HepG2 (cell line): Measurements from ENCODE around the gene DBN1. TPM values are rescaled to one million over a fixed set of nuclear protein-coding genes. Genes with fewer than 3 reads are reported as not detected.

ENCODE experiments used
- ELF3 ChIP-seq: IDR thresholded peaks from 2 replicates; pipeline ENCODE4 v1.6.1; 2016; ENCODE audit warnings: missing genetic modification reagents, missing compliant biosample characterization
- FOXJ3 ChIP-seq: sonication (generic); formaldehyde crosslinking; IDR thresholded peaks from 2 replicates; pipeline ENCODE4 v1.4.0; 2020; ENCODE audit warnings: missing genetic modification reagents, mild to moderate bottlenecking, borderline replicate concordance
- FOXK2 ChIP-seq: fragments of 450-650 bp; IDR thresholded peaks from 2 replicates; pipeline ENCODE4 v1.6.1; 2016
- SIX4 ChIP-seq: sonication (generic); formaldehyde crosslinking; IDR thresholded peaks from 2 replicates; pipeline ENCODE4 v1.4.0; 2020; ENCODE audit warnings: missing genetic modification reagents
- SMARCE1 ChIP-seq: fragments of 450-650 bp; IDR thresholded peaks from 2 replicates; pipeline ENCODE4 v1.6.1; 2017; ENCODE audit warnings: borderline replicate concordance
- TCF7L2 ChIP-seq: IDR thresholded peaks from 2 replicates; pipeline ENCODE4 v1.6.1; 2011; ENCODE audit warnings: mild to moderate bottlenecking, low read depth, low read length, moderate library complexity
- ZNF589 ChIP-seq: sonication (generic); formaldehyde crosslinking; conservative IDR thresholded peaks from 2 replicates; pipeline ENCODE4 v1.8.0; 2022; ENCODE audit warnings: mild to moderate bottlenecking, moderate library complexity, missing genetic modification reagents
- polyA plus RNA-seq, 8 experiments: library from polyadenylated mRNA; depleted of rRNA in 3 of 8; stranded (reverse) in 7 of 8; unstranded in 1 of 8; fragments of >200 nt; fragmentation: Illumina TruSeq in 4 of 8; extraction: Trizol in 4 of 8; gene quantifications; 2 replicates each; pipeline versions ENCODE4 v1.2.1 to v1.2.3, GENCODE V29; 2011 to 2016; ENCODE audit warnings: low read depth in 4 of 8, missing spikeins in 1 of 8, mixed read lengths in 1 of 8; ENCODE audit not compliant: insufficient read depth in 1 of 8
- total RNA-seq, 5 experiments: library from RNA; depleted of rRNA; stranded (reverse); fragments of >200 nt; fragmentation: Illumina TruSeq; extraction: Trizol; gene quantifications; 2 replicates each; pipeline ENCODE4 v1.2.3, GENCODE V29; 2016; ENCODE audit warnings: low read depth in 1 of 5
- TF ChIP-seq, protein P1 (sequence below): sonication (generic); formaldehyde crosslinking; IDR thresholded peaks from 2 replicates; pipeline ENCODE4 v1.8.0; 2022; ENCODE audit warnings: low read depth, missing genetic modification reagents
- TF ChIP-seq, protein P2 (sequence below): sonication (generic); formaldehyde crosslinking; IDR thresholded peaks from 2 replicates; pipeline ENCODE4 v1.4.0; 2020; ENCODE audit warnings: missing genetic modification reagents
- TF ChIP-seq, protein P3 (sequence below): sonication (generic); formaldehyde crosslinking; IDR thresholded peaks from 2 replicates; pipeline ENCODE4 v1.4.0; 2020; ENCODE audit warnings: missing genetic modification reagents
- TF ChIP-seq, protein P4 (sequence below): sonication (generic); formaldehyde crosslinking; IDR thresholded peaks from 2 replicates; pipeline ENCODE4 v1.5.0; 2020; ENCODE audit warnings: missing genetic modification reagents
- TF ChIP-seq, protein P5 (sequence below): sonication (generic); formaldehyde crosslinking; IDR thresholded peaks from 2 replicates; pipeline ENCODE4 v1.8.1; 2022; ENCODE audit warnings: low read depth, mild to moderate bottlenecking, missing genetic modification reagents

The DBN1 gene
- total and polyA plus RNA-seq, 2 of the 13 experiments (the other 11 are each of a cell fraction or from before 2014, with no cell fraction given) = 27.0 to 37.3 TPM

DNA sequence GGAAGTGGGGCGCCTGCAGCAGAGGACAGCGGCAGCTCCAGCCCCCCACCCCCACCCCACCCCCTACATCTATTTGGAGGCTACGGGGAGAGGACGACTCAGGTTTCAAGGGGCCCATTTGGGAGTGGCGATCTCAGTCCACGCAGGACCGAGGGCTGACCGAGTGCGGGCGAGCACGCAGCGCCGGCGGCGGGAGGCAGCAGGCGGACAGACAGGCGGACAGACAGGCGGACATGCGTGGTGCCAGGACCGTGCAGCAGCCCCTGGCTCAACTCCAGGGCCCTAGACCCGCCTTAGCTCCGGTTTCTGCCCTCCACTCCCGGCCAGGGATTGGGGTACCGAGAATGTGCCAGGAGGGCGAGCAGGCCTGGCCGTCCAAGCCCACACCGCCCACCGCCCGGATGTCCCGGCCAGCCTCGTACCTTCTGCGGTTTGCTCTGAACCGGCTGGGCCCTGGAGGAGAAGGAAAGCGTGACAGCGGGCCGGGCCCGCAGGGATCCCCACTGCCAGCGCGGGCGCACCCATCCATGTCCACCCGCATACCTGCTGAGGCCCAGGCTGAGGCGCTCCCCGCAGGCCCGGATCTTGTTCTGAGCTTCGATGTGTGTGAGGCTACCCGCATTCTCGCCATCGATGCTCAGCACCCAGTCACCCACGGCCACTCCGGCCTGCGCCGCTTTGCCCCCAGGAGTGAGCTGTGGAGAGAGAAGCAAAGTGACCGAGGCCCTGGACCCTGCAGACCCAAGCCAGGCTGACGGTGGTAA, 18.7 kb upstream of the DBN1 start (continued):
- TF ChIP-seq, protein P1, sequence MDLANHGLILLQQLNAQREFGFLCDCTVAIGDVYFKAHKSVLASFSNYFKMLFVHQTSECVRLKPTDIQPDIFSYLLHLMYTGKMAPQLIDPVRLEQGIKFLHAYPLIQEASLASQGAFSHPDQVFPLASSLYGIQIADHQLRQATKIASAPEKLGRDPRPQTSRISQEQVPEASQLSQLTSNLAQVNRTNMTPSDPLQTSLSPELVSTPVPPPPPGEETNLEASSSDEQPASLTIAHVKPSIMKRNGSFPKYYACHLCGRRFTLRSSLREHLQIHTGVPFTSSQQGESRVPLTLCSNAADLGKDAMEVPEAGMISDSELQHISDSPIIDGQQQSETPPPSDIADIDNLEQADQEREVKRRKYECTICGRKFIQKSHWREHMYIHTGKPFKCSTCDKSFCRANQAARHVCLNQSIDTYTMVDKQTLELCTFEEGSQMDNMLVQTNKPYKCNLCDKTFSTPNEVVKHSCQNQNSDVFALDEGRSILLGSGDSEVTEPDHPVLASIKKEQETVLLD (CRISPR knock-in tag) = no peak
- no peak for TF ChIP-seq SIX4 (CRISPR knock-in tag)
- no peak for TF ChIP-seq SMARCE1
- TF ChIP-seq ELF3 = no peak
- no peak for TF ChIP-seq FOXJ3 (CRISPR knock-in tag)
- TF ChIP-seq, protein P2, sequence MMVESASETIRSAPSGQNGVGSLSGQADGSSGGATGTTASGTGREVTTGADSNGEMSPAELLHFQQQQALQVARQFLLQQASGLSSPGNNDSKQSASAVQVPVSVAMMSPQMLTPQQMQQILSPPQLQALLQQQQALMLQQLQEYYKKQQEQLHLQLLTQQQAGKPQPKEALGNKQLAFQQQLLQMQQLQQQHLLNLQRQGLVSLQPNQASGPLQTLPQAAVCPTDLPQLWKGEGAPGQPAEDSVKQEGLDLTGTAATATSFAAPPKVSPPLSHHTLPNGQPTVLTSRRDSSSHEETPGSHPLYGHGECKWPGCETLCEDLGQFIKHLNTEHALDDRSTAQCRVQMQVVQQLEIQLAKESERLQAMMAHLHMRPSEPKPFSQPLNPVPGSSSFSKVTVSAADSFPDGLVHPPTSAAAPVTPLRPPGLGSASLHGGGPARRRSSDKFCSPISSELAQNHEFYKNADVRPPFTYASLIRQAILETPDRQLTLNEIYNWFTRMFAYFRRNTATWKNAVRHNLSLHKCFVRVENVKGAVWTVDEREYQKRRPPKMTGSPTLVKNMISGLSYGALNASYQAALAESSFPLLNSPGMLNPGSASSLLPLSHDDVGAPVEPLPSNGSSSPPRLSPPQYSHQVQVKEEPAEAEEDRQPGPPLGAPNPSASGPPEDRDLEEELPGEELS = no peak
- TF ChIP-seq FOXK2 = no peak
- TF ChIP-seq, protein P3, sequence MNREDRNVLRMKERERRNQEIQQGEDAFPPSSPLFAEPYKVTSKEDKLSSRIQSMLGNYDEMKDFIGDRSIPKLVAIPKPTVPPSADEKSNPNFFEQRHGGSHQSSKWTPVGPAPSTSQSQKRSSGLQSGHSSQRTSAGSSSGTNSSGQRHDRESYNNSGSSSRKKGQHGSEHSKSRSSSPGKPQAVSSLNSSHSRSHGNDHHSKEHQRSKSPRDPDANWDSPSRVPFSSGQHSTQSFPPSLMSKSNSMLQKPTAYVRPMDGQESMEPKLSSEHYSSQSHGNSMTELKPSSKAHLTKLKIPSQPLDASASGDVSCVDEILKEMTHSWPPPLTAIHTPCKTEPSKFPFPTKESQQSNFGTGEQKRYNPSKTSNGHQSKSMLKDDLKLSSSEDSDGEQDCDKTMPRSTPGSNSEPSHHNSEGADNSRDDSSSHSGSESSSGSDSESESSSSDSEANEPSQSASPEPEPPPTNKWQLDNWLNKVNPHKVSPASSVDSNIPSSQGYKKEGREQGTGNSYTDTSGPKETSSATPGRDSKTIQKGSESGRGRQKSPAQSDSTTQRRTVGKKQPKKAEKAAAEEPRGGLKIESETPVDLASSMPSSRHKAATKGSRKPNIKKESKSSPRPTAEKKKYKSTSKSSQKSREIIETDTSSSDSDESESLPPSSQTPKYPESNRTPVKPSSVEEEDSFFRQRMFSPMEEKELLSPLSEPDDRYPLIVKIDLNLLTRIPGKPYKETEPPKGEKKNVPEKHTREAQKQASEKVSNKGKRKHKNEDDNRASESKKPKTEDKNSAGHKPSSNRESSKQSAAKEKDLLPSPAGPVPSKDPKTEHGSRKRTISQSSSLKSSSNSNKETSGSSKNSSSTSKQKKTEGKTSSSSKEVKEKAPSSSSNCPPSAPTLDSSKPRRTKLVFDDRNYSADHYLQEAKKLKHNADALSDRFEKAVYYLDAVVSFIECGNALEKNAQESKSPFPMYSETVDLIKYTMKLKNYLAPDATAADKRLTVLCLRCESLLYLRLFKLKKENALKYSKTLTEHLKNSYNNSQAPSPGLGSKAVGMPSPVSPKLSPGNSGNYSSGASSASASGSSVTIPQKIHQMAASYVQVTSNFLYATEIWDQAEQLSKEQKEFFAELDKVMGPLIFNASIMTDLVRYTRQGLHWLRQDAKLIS = no peak
- TF ChIP-seq ZNF589 (CRISPR knock-in tag) = no peak
- TF ChIP-seq TCF7L2 = no peak
- TF ChIP-seq, protein P4, sequence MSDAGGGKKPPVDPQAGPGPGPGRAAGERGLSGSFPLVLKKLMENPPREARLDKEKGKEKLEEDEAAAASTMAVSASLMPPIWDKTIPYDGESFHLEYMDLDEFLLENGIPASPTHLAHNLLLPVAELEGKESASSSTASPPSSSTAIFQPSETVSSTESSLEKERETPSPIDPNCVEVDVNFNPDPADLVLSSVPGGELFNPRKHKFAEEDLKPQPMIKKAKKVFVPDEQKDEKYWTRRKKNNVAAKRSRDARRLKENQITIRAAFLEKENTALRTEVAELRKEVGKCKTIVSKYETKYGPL (CRISPR knock-in tag) = no peak
- TF ChIP-seq, protein P5, sequence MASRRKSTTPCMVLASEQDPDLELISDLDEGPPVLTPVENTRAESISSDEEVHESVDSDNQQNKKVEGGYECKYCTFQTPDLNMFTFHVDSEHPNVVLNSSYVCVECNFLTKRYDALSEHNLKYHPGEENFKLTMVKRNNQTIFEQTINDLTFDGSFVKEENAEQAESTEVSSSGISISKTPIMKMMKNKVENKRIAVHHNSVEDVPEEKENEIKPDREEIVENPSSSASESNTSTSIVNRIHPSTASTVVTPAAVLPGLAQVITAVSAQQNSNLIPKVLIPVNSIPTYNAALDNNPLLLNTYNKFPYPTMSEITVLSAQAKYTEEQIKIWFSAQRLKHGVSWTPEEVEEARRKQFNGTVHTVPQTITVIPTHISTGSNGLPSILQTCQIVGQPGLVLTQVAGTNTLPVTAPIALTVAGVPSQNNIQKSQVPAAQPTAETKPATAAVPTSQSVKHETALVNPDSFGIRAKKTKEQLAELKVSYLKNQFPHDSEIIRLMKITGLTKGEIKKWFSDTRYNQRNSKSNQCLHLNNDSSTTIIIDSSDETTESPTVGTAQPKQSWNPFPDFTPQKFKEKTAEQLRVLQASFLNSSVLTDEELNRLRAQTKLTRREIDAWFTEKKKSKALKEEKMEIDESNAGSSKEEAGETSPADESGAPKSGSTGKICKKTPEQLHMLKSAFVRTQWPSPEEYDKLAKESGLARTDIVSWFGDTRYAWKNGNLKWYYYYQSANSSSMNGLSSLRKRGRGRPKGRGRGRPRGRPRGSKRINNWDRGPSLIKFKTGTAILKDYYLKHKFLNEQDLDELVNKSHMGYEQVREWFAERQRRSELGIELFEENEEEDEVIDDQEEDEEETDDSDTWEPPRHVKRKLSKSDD (CRISPR knock-in tag) = 0 out of 2 replicates have a peak, but pooled peaks have one; percentile 1
